HepG2 (cell line): ENCODE data around the gene PFAS. TPM values are rescaled to one million over a fixed set of nuclear protein-coding genes. Genes with fewer than 3 reads are reported as not detected.

ENCODE experiments used
- ATF4 ChIP-seq, 2 experiments: fragments of 450-650 bp in 1 of 2; sonication (generic) in 1 of 2; formaldehyde crosslinking; IDR thresholded peaks; 2 replicates each; pipeline versions ENCODE4 v1.5.0 to v1.8.0; 2020 to 2022; ENCODE audit warnings: mild to moderate bottlenecking in 1 of 2, missing genetic modification reagents in 1 of 2
- CC2D1A ChIP-seq: sonication (generic); formaldehyde crosslinking; IDR thresholded peaks from 2 replicates; pipeline ENCODE4 v1.8.1; 2023; ENCODE audit warnings: mild to moderate bottlenecking, missing genetic modification reagents
- CEBPG ChIP-seq: IDR thresholded peaks from 2 replicates; pipeline ENCODE4 v1.6.1; 2016
- CENPT ChIP-seq: sonication (generic); formaldehyde crosslinking; IDR thresholded peaks from 2 replicates; pipeline ENCODE4 v1.8.0; 2022; ENCODE audit warnings: low read depth, mild to moderate bottlenecking, moderate library complexity, missing genetic modification reagents
- GPBP1L1 ChIP-seq: sonication (generic); formaldehyde crosslinking; IDR thresholded peaks from 2 replicates; pipeline ENCODE4 v1.5.0; 2020; ENCODE audit warnings: mild to moderate bottlenecking, missing genetic modification reagents
- KDM6A ChIP-seq: IDR thresholded peaks from 2 replicates; pipeline ENCODE4 v1.6.1; 2016; ENCODE audit warnings: low read depth
- KLF6 ChIP-seq: IDR thresholded peaks from 2 replicates; pipeline ENCODE4 v1.8.0; 2016; ENCODE audit warnings: missing biosample characterization, missing genetic modification reagents
- MXD1 ChIP-seq: sonication (generic); formaldehyde crosslinking; IDR thresholded peaks from 2 replicates; pipeline ENCODE4 v1.4.0; 2020; ENCODE audit warnings: mild to moderate bottlenecking, missing genetic modification reagents
- NCOA2 ChIP-seq: sonication (generic); formaldehyde crosslinking; IDR thresholded peaks from 2 replicates; pipeline ENCODE4 v1.8.0; 2022; ENCODE audit warnings: inconsistent platforms
- NRL ChIP-seq: sonication (generic); formaldehyde crosslinking; IDR thresholded peaks from 2 replicates; pipeline ENCODE4 v1.5.0; 2020; ENCODE audit warnings: missing genetic modification reagents, mild to moderate bottlenecking, moderate library complexity, borderline replicate concordance
- RXRB ChIP-seq: IDR thresholded peaks from 2 replicates; pipeline ENCODE4 v1.6.1; 2016; ENCODE audit warnings: borderline replicate concordance, missing genetic modification reagents, missing compliant biosample characterization
- SALL2 ChIP-seq: sonication (generic); formaldehyde crosslinking; IDR thresholded peaks from 2 replicates; pipeline ENCODE4 v1.8.1; 2023; ENCODE audit warnings: mild to moderate bottlenecking, missing genetic modification reagents, inconsistent platforms
- SMAD1 ChIP-seq: sonication (generic); formaldehyde crosslinking; IDR thresholded peaks from 2 replicates; pipeline ENCODE4 v1.4.0; 2020; ENCODE audit warnings: missing genetic modification reagents, low read depth, mild to moderate bottlenecking, borderline replicate concordance
- SP1 ChIP-seq, 2 experiments: fragments of 450-650 bp in 1 of 2; sonication (generic) in 1 of 2; formaldehyde crosslinking in 1 of 2; IDR thresholded peaks; 2 replicates each; pipeline versions ENCODE4 v1.4.0 to v1.6.1; 2016 to 2020; ENCODE audit warnings: missing genetic modification reagents in 1 of 2
- ZKSCAN8 ChIP-seq: IDR thresholded peaks from 2 replicates; pipeline ENCODE4 v1.6.1; 2016; ENCODE audit warnings: borderline replicate concordance, missing genetic modification reagents, missing compliant biosample characterization
- ZMYM2 ChIP-seq: sonication (generic); formaldehyde crosslinking; IDR thresholded peaks from 2 replicates; pipeline ENCODE4 v1.8.0; 2022; ENCODE audit warnings: mild to moderate bottlenecking, missing genetic modification reagents
- ZMYM3 ChIP-seq: sonication (generic); formaldehyde crosslinking; IDR thresholded peaks from 2 replicates; pipeline ENCODE4 v1.5.1; 2020; ENCODE audit warnings: mild to moderate bottlenecking, missing genetic modification reagents
- ZNF10 ChIP-seq: sonication (generic); formaldehyde crosslinking; IDR thresholded peaks from 2 replicates; pipeline ENCODE4 v1.4.0; 2020; ENCODE audit warnings: mild to moderate bottlenecking, low read depth, missing genetic modification reagents, borderline replicate concordance
- ZNF101 ChIP-seq: sonication (generic); formaldehyde crosslinking; IDR thresholded peaks from 2 replicates; pipeline ENCODE4 v1.4.0; 2020; ENCODE audit warnings: mild to moderate bottlenecking, low read depth, missing genetic modification reagents, borderline replicate concordance
- ZNF124 ChIP-seq: sonication (generic); formaldehyde crosslinking; IDR thresholded peaks from 2 replicates; pipeline ENCODE4 v1.4.0; 2020; ENCODE audit warnings: missing genetic modification reagents
- ZNF17 ChIP-seq: sonication (generic); formaldehyde crosslinking; IDR thresholded peaks from 2 replicates; pipeline ENCODE4 v1.5.0; 2020; ENCODE audit warnings: mild to moderate bottlenecking, missing genetic modification reagents
- ZNF234 ChIP-seq: sonication (generic); formaldehyde crosslinking; conservative IDR thresholded peaks from 2 replicates; pipeline ENCODE4 v1.5.1; 2020; ENCODE audit warnings: mild to moderate bottlenecking, missing genetic modification reagents
- ZNF253 ChIP-seq: sonication (generic); formaldehyde crosslinking; IDR thresholded peaks from 2 replicates; pipeline ENCODE4 v1.8.0; 2022; ENCODE audit warnings: mild to moderate bottlenecking, missing genetic modification reagents, borderline replicate concordance
- ZNF326 ChIP-seq: sonication (generic); formaldehyde crosslinking; IDR thresholded peaks from 2 replicates; pipeline ENCODE4 v1.4.0; 2020; ENCODE audit warnings: missing genetic modification reagents, borderline replicate concordance
- ZNF513 ChIP-seq: sonication (generic); formaldehyde crosslinking; conservative IDR thresholded peaks from 2 replicates; pipeline ENCODE4 v1.5.0; 2020; ENCODE audit warnings: missing genetic modification reagents
- ZNF747 ChIP-seq: sonication (generic); formaldehyde crosslinking; IDR thresholded peaks from 2 replicates; pipeline ENCODE4 v1.8.1; 2023; ENCODE audit warnings: missing genetic modification reagents, mild to moderate bottlenecking, borderline replicate concordance
- ZNF782 ChIP-seq: sonication (generic); formaldehyde crosslinking; IDR thresholded peaks from 2 replicates; pipeline ENCODE4 v1.4.0; 2020; ENCODE audit warnings: missing genetic modification reagents, mild to moderate bottlenecking, borderline replicate concordance
- polyA plus RNA-seq, 8 experiments: library from polyadenylated mRNA; depleted of rRNA in 3 of 8; stranded (reverse) in 7 of 8; unstranded in 1 of 8; fragments of >200 nt; fragmentation: Illumina TruSeq in 4 of 8; extraction: Trizol in 4 of 8; gene quantifications; 2 replicates each; pipeline versions ENCODE4 v1.2.1 to v1.2.3, GENCODE V29; 2011 to 2016; ENCODE audit warnings: low read depth in 4 of 8, missing spikeins in 1 of 8, mixed read lengths in 1 of 8; ENCODE audit not compliant: insufficient read depth in 1 of 8
- total RNA-seq, 5 experiments: library from RNA; depleted of rRNA; stranded (reverse); fragments of >200 nt; fragmentation: Illumina TruSeq; extraction: Trizol; gene quantifications; 2 replicates each; pipeline ENCODE4 v1.2.3, GENCODE V29; 2016; ENCODE audit warnings: low read depth in 1 of 5

Gene PFAS
- total and polyA plus RNA-seq, 2 of the 13 experiments (the other 11 are each of a cell fraction or from before 2014, with no cell fraction given), result 49.4 to 58.2 TPM

GRCh38 chr17:8222630-8223355, 26.3 kb upstream of the PFAS start (continued):
- TF ChIP-seq NRL, result peak; percentile 78; the same call in 1 of the 2 replicates
- TF ChIP-seq ZKSCAN8 (CRISPR knock-in tag), result no peak; the same call in 1 of the 2 replicates
- peak; percentile 63 for TF ChIP-seq RXRB
- TF ChIP-seq ZNF326 (CRISPR knock-in tag), result no peak
- no peak for TF ChIP-seq SP1 (IDR thresholded peaks at IDR 0.05)
- no peak; the same call in 1 of the 2 replicates for TF ChIP-seq SP1 (CRISPR knock-in tag; IDR thresholded peaks at IDR 0.05)
- TF ChIP-seq ZNF234 (CRISPR knock-in tag), result no peak
- peak in 1 of 2 experiments; percentile 36; a peak in 1 of 4 replicates for TF ChIP-seq ATF4 (CRISPR knock-in tag; IDR thresholded peaks at IDR 0.05)
- 0 out of 2 replicates have a peak, but pooled peaks have one; percentile 10 for TF ChIP-seq CENPT (CRISPR knock-in tag)
- TF ChIP-seq CEBPG, result no peak; the same call in 1 of the 2 replicates
- no peak for TF ChIP-seq ZNF17 (CRISPR knock-in tag)
- TF ChIP-seq KLF6 (CRISPR knock-in tag), result no peak
- TF ChIP-seq ZNF513 (CRISPR knock-in tag), result no peak
- TF ChIP-seq MXD1 (CRISPR knock-in tag), result no peak
- TF ChIP-seq ZMYM3 (CRISPR knock-in tag), result 0 out of 2 replicates have a peak, but pooled peaks have one; percentile 3
- no peak; the same call in 1 of the 2 replicates for TF ChIP-seq KDM6A (CRISPR knock-in tag)
- TF ChIP-seq ZNF782 (CRISPR knock-in tag), result no peak
- no peak for TF ChIP-seq NCOA2 (CRISPR knock-in tag)
- TF ChIP-seq ZNF10 (CRISPR knock-in tag), result no peak
- TF ChIP-seq ZMYM2 (CRISPR knock-in tag), result no peak; the same call in none of the 2 replicates
- TF ChIP-seq ZNF101 (CRISPR knock-in tag), result peak; percentile 73; the same call in 1 of the 2 replicates
- TF ChIP-seq GPBP1L1, result no peak
- peak; percentile 63 for TF ChIP-seq ZNF747 (CRISPR knock-in tag)
- TF ChIP-seq ZNF253, result 0 out of 2 replicates have a peak, but pooled peaks have one; percentile 28
- no peak; the same call in none of the 2 replicates for TF ChIP-seq ZNF124 (CRISPR knock-in tag)
- TF ChIP-seq SMAD1 (CRISPR knock-in tag), result peak; percentile 93; the same call in 1 of the 2 replicates
- TF ChIP-seq SALL2 (CRISPR knock-in tag), result no peak
- TF ChIP-seq CC2D1A, result no peak
